Stimulated activated effector memory CD8-positive, alpha-beta T cell treated with anti-CD3 and anti-CD28 coated beads, Interleukin-12 subunit alpha, Interleukin-12 subunit beta, amount 100 ng/mL, for 72 hours (primary cell): ENCODE measurements around the gene DGKQ.
A peak's percentile ranks its signal among the peaks of the same experiment; 100 is the strongest.
"Not testable (repeated sequence)": the region's sequence is repeated elsewhere in the genome, so short reads cannot be mapped to it uniquely, and the experiment has no call there.

Experiments used
- ATAC-seq: fragments of 150-1000 bp; cut with Tn5 transposase; 2 replicates; pipeline ENCODE4 v1.10.0; 2021
- DNase-seq, 2 donors: peaks; one replicate each; pipeline ENCODE4 v3.0.0; 2021 to 2022; ENCODE audit warnings: low spot score in 2 of 2
- H3K27ac Mint-ChIP-seq: one replicate; pipeline ENCODE4 v1.8.0; 2022; ENCODE audit warnings: mild to moderate bottlenecking, mixed read lengths
- H3K36me3 Mint-ChIP-seq: one replicate; pipeline ENCODE4 v1.8.0; 2022; ENCODE audit warnings: mild to moderate bottlenecking, mixed read lengths
- H3K4me1 Mint-ChIP-seq: one replicate; pipeline ENCODE4 v1.8.0; 2022; ENCODE audit warnings: mixed read lengths
- H3K4me3 Mint-ChIP-seq: one replicate; pipeline ENCODE4 v1.8.0; 2022; ENCODE audit warnings: mild to moderate bottlenecking, mixed read lengths
- H3K9me3 Mint-ChIP-seq: one replicate; pipeline ENCODE4 v1.8.0; 2022; ENCODE audit warnings: mixed read lengths

Gene DGKQ

GRCh38 chr4:925171-925570 is 48.2 kb downstream of the DGKQ start:
- Mint-ChIP-seq H3K4me1 (peaks cover 65% of the 10 kb centered on the region), H3K4me3 (peak overlapping the region; percentile 57), H3K36me3 (peaks cover 25% of the 10 kb centered on the region), H3K27ac (peak overlapping the region; percentile 94), H3K9me3 (no peaks in the 10 kb centered on the region)
- ATAC-seq (no peak), DNase-seq (no peak)

DNA sequence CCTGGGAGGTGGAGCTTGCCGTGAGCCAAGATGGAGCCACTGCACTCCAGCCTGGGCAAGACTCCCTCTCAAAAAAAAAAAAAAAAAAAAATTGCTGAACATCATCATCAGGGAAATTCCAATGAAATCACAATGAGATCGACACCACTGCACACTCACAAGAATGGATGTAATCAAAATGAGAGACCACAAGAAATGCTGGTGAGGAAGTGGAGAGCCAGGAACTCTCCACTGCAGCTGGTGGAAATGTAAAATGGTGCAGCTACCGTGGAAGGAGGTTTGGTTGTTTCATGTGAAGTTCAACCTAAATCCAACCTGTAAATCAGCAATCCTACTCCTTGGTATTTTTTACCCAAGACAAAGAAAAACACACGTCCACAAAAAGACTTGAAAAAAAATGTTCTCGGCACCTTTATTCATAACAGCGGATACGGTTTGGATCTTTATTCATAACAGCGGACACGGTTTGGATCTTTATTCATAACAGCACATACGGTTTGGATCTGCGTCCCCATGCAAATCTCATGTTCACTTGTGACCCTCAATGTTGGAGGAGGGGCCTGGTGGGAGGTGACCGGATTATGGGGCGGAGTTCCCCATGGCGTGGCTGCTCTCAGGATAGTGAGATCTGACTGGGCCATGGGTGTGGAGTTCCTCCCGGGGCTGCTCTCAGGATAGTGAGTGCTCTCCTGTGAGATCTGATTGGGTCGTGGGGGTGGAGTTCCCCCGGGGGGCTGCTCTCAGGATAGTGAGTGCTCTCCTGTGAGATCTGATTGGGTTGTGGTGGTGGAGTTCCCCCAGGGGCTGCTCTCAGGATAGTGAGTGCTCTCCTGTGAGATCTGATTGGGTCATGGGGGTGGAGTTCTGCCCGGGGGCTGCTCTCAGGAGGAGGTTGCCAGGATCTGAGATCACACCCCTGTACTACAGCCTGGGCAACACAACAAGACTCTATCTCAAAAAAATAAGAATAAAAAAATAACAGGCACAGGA is 49.0 kb downstream of the DGKQ start:
- DNase-seq (peak in 1 of 2 donors; percentile 70), ATAC-seq (peak; percentile 83)
- peaks cover 23% of the 10 kb centered on the region for H3K36me3 Mint-ChIP-seq
- H3K9me3 Mint-ChIP-seq, result no peaks in the 10 kb centered on the region
- peak overlapping the region; percentile 94 for H3K27ac Mint-ChIP-seq
- H3K4me1 Mint-ChIP-seq, result peaks cover 69% of the 10 kb centered on the region
- peak overlapping the region; percentile 57 for H3K4me3 Mint-ChIP-seq

- peak; percentile 65 for ATAC-seq
- Mint-ChIP-seq H3K9me3 (peaks cover 2% of the 10 kb centered on the region), H3K4me3 (peak overlapping the region; percentile 48), H3K36me3 (peaks cover 17% of the 10 kb centered on the region), H3K27ac (peak overlapping the region; percentile 84), H3K4me1 (peaks cover 71% of the 10 kb centered on the region)
- peak in 1 of 2 donors; percentile 53 for DNase-seq
These were observed 51.5 kb downstream of the DGKQ start for GRCh38 chr4:921830-922331.

GRCh38 chr4:919004-919680 is 54.2 kb downstream of the DGKQ start:
- H3K4me1 Mint-ChIP-seq, result peaks cover 70% of the 10 kb centered on the region
- peak overlapping the region; percentile 45 for H3K27ac Mint-ChIP-seq
- peaks cover 12% of the 10 kb centered on the region for H3K36me3 Mint-ChIP-seq
- H3K4me3 Mint-ChIP-seq, H3K9me3 Mint-ChIP-seq, DNase-seq, ATAC-seq: not testable (repeated sequence)

- H3K27ac Mint-ChIP-seq, DNase-seq, ATAC-seq, H3K9me3 Mint-ChIP-seq, H3K4me3 Mint-ChIP-seq: not testable (repeated sequence)
- peaks cover 68% of the 10 kb centered on the region for H3K4me1 Mint-ChIP-seq
- peaks cover 12% of the 10 kb centered on the region for H3K36me3 Mint-ChIP-seq
These were observed 54.8 kb downstream of the DGKQ start for GRCh38 chr4:918591-918990.

DNA sequence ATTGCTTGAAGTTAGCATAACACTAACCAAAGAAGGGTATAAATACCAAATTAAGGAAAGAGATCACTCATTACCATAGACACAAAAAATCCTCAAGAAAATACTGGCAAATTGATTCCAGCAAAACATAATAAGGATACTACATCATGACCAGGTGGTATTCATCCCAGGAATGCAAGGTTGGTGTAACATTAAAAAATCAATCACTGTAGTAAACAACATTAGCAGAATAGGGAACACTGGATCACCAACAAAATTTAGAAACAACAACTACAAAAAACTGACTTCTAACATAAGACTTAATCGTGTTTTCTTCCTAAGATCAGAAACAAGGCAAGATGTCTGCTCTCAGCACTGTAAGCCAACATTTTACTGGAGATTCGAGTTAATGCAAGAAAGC is 55.4 kb downstream of the DGKQ start:
- Mint-ChIP-seq H3K27ac (no peak overlapping the region), H3K4me1 (peaks cover 65% of the 10 kb centered on the region), H3K4me3 (no peak overlapping the region), H3K36me3 (peaks cover 12% of the 10 kb centered on the region), H3K9me3 (peaks cover 2% of the 10 kb centered on the region)
- no peak for ATAC-seq
- DNase-seq, result no peak

DNA sequence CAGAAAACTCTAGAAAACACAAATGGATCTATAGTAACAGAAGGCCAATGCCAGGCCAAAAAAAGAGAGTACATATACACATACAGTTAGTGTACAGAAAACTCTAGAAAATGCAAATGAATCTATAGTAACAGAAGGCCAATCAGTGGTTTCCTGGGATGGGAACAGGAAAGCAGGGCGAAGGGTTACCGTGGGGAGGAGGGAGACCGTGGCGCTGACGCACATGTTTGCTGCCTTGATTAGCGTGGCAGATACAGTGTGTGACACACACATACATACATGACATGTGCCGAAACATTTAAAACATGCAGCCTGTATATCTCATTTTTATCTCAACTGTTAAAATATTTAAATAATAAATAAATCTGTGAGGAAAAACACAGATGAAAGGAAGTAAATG is 55.9 kb downstream of the DGKQ start:
- H3K27ac Mint-ChIP-seq, result no peak overlapping the region
- no peak for ATAC-seq
- DNase-seq, result no peak
- peaks cover 59% of the 10 kb centered on the region for H3K4me1 Mint-ChIP-seq
- H3K4me3 Mint-ChIP-seq, result no peak overlapping the region
- H3K36me3 Mint-ChIP-seq, result peaks cover 18% of the 10 kb centered on the region
- H3K9me3 Mint-ChIP-seq, result peaks cover 2% of the 10 kb centered on the region

GRCh38 chr4:915595-915994 is 57.8 kb downstream of the DGKQ start:
- H3K4me3 Mint-ChIP-seq, result peak overlapping the region; percentile 17
- H3K27ac Mint-ChIP-seq, result peak overlapping the region; percentile 74
- no peak for DNase-seq
- peaks cover 55% of the 10 kb centered on the region for H3K4me1 Mint-ChIP-seq
- ATAC-seq, result no peak
- peaks cover 2% of the 10 kb centered on the region for H3K9me3 Mint-ChIP-seq
- peaks cover 26% of the 10 kb centered on the region for H3K36me3 Mint-ChIP-seq

DNA sequence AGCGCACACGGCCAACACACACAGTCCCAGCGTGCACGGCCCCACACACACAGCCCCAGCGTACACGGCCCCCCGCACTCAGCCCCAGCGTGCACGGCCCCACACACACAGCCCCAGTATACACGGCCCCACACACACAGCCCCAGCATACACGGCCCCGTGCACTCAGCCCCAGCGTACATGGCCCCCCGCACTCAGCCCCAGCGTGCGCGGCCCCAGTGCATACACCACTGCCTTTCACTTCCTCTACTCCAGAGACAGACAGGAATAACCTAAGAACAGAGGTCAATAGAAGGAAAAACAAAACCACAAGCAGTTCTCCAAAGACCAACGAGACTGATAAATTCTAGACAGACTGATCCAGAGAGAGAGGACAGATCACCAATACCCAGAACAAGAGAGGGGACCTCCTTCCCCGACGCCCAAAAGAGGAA is 58.3 kb downstream of the DGKQ start:
- Mint-ChIP-seq H3K9me3 (peaks cover 2% of the 10 kb centered on the region), H3K27ac (peak overlapping the region; percentile 74), H3K36me3 (peaks cover 22% of the 10 kb centered on the region), H3K4me1 (peaks cover 52% of the 10 kb centered on the region), H3K4me3 (peak overlapping the region; percentile 17)
- no peak for DNase-seq
- ATAC-seq, result no peak

DNA sequence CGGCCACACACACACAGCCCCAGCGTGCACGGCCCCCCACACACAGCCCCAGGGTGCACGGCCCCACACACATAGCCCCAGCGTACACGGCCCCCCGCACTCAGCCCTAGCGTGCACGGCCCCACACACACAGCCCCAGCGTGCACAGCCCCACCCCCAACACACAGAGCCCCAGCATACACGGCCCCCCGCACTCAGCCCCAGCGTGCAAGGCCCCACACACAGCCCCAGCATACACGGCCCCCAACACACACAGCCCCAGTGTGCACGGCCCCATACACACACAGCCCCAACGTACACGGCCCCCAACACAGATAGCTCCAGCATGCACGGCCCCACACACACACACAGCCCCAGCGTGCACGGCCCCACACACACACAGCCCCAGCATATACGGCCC is 58.8 kb downstream of the DGKQ start:
- DNase-seq (no peak), ATAC-seq (no peak)
- peaks cover 23% of the 10 kb centered on the region for H3K36me3 Mint-ChIP-seq
- peak overlapping the region; percentile 74 for H3K27ac Mint-ChIP-seq
- peaks cover 2% of the 10 kb centered on the region for H3K9me3 Mint-ChIP-seq
- H3K4me3 Mint-ChIP-seq, result no peak overlapping the region
- H3K4me1 Mint-ChIP-seq, result peaks cover 47% of the 10 kb centered on the region

DNA sequence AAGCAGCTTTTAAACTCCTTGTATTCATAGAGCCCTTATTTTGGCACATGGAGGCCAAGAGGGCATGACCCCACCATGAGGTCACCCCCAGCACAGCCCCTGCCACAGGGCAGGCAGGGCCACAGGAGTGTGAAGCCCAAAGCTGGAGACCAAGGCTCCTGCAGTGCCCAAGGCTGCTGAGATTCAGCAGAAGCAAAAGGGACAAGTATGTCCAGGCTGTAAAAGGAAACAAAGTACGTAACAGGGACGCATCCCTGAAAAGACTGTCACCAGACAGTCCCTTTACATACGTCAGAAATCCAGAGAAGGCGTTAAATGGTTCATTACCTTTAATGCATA is 60.1 kb downstream of the DGKQ start:
- H3K36me3 Mint-ChIP-seq, result peaks cover 36% of the 10 kb centered on the region
- no peak overlapping the region for H3K27ac Mint-ChIP-seq
- H3K9me3 Mint-ChIP-seq, result peaks cover 2% of the 10 kb centered on the region
- DNase-seq (no peak), ATAC-seq (no peak)
- H3K4me3 Mint-ChIP-seq, result no peak overlapping the region
- H3K4me1 Mint-ChIP-seq, result peaks cover 42% of the 10 kb centered on the region

- DNase-seq (no peak), ATAC-seq (no peak)
- peaks cover 41% of the 10 kb centered on the region for H3K36me3 Mint-ChIP-seq
These were observed 60.7 kb downstream of the DGKQ start for GRCh38 chr4:912548-913279.

GRCh38 chr4:911871-912490 is 61.4 kb downstream of the DGKQ start:
- H3K27ac Mint-ChIP-seq, result peak overlapping the region; percentile 21
- ATAC-seq (no peak), DNase-seq (no peak)
- peaks cover 41% of the 10 kb centered on the region for H3K36me3 Mint-ChIP-seq
- H3K4me1 Mint-ChIP-seq, result peaks cover 36% of the 10 kb centered on the region
- H3K9me3 Mint-ChIP-seq, result no peaks in the 10 kb centered on the region
- no peak overlapping the region for H3K4me3 Mint-ChIP-seq

More at GRCh38 chr4:912548-913279, 60.7 kb downstream of the DGKQ start:
- H3K4me3 Mint-ChIP-seq, result no peak overlapping the region
- H3K27ac Mint-ChIP-seq, result peak overlapping the region; percentile 21
- peaks cover 42% of the 10 kb centered on the region for H3K4me1 Mint-ChIP-seq
- H3K9me3 Mint-ChIP-seq, result no peaks in the 10 kb centered on the region

GRCh38 chr4:911221-911751 is 62.1 kb downstream of the DGKQ start:
- Mint-ChIP-seq H3K9me3 (no peaks in the 10 kb centered on the region), H3K27ac (peak overlapping the region; percentile 21), H3K36me3 (peaks cover 46% of the 10 kb centered on the region), H3K4me3 (no peak overlapping the region), H3K4me1 (peaks cover 34% of the 10 kb centered on the region)
- DNase-seq, result no peak
- no peak for ATAC-seq
